Cardiac muscle cell (in vitro differentiated cells and primary cell): ENCODE results near the gene CEP112. TPM values are rescaled to one million over a fixed set of nuclear protein-coding genes. Genes with fewer than 3 reads are reported as not detected.

Source experiments
- DNase-seq, 2 donors: peaks; one replicate each; pipeline versions ENCODE4 v3.0.0 to v3.0.0-alpha.2; 2010 to 2017; ENCODE audit warnings: low read depth in 1 of 2, low spot score in 1 of 2
- H3K27ac ChIP-seq: fragments of 200-600 bp; sonication (generic); 2 replicates; pipeline ENCODE4 v1.5.1; 2016
- H3K27me3 ChIP-seq: fragments of 200-600 bp; sonication (generic); 2 replicates; pipeline ENCODE4 v1.6.0; 2016; ENCODE audit warnings: control low read depth
- H3K36me3 ChIP-seq: fragments of 200-600 bp; sonication (generic); 2 replicates; pipeline ENCODE4 v1.5.1; 2016; ENCODE audit warnings: control low read depth
- H3K4me1 ChIP-seq: fragments of 200-600 bp; sonication (generic); 2 replicates; pipeline ENCODE4 v1.8.1; 2017; ENCODE audit warnings: low read depth, mild to moderate bottlenecking, mixed run types
- H3K4me3 ChIP-seq: fragments of 200-600 bp; sonication (generic); 2 replicates; pipeline ENCODE4 v1.5.1; 2016; ENCODE audit warnings: mild to moderate bottlenecking
- H3K9me3 ChIP-seq: fragments of 200-600 bp; sonication (generic); 2 replicates; pipeline ENCODE4 v1.5.1; 2017; ENCODE audit warnings: low read depth, mild to moderate bottlenecking, control low read depth
- polyA plus RNA-seq: library from polyadenylated mRNA; unstranded; fragments of >200 nt; fragmentation: Nextera tagmentation; extraction: Ambion mirVana; gene quantifications from 2 replicates; pipeline ENCODE4 v1.2.1, GENCODE V29; 2016
- total RNA-seq: library from RNA; depleted of rRNA; stranded (reverse); fragments of >200 nt; gene quantifications from 2 replicates; pipeline ENCODE4 v1.2.3, GENCODE V29; 2016
- TF ChIP-seq, protein P1 (sequence below): IDR thresholded peaks from 2 replicates; pipeline ENCODE4 v1.5.1; 2012; ENCODE audit warnings: low read depth, mild to moderate bottlenecking, low read length

The CEP112 gene
- total and polyA plus RNA-seq, 2 experiments from 2014 or later: 7.7 to 10.9 TPM

DNA sequence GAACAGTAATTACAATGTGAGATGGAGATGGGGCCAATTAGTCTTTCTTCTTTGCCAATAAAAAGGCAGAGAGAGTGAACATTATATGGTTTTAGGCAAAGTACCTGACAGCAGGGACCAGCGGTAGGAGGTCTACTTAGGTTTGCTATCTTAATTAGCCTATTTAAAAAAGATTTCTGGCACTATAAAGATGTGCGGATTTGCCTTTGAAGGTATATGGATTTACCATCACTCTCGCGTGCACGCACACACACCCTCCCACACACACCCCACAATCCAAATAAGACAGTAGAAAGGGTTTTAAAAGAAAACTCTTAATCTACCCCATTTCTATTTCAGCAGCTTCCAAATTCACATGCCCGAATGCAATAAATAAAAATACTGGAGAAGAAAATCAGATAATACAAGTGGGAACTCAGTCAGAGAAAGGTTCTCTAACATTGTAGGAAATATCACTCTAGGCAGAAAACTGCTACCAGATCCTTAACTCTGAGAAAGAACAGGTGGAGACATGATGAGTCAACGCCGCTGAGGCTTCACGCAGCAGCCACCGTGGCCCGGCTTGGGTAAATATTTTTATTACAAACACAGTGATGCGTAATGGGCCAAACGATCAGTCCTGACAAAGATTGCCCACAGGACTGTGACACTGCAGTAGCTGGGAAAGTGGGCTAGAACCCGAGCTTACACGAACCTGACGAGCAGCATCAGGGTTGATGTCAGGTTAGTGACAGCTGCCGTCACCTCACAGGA is 563.9 kb downstream of the CEP112 start:
- Histone ChIP-seq H3K4me1 (peaks cover 10% of the 10 kb centered on the region), H3K27me3 (no peaks in the 10 kb centered on the region), H3K9me3 (no peaks in the 10 kb centered on the region), H3K4me3 (no peak overlapping the region), H3K36me3 (no peaks in the 10 kb centered on the region), H3K27ac (no peak overlapping the region)
- TF ChIP-seq, protein P1, sequence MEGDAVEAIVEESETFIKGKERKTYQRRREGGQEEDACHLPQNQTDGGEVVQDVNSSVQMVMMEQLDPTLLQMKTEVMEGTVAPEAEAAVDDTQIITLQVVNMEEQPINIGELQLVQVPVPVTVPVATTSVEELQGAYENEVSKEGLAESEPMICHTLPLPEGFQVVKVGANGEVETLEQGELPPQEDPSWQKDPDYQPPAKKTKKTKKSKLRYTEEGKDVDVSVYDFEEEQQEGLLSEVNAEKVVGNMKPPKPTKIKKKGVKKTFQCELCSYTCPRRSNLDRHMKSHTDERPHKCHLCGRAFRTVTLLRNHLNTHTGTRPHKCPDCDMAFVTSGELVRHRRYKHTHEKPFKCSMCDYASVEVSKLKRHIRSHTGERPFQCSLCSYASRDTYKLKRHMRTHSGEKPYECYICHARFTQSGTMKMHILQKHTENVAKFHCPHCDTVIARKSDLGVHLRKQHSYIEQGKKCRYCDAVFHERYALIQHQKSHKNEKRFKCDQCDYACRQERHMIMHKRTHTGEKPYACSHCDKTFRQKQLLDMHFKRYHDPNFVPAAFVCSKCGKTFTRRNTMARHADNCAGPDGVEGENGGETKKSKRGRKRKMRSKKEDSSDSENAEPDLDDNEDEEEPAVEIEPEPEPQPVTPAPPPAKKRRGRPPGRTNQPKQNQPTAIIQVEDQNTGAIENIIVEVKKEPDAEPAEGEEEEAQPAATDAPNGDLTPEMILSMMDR: no peak
- peak in 1 of 2 donors; percentile 24 for DNase-seq

DNA sequence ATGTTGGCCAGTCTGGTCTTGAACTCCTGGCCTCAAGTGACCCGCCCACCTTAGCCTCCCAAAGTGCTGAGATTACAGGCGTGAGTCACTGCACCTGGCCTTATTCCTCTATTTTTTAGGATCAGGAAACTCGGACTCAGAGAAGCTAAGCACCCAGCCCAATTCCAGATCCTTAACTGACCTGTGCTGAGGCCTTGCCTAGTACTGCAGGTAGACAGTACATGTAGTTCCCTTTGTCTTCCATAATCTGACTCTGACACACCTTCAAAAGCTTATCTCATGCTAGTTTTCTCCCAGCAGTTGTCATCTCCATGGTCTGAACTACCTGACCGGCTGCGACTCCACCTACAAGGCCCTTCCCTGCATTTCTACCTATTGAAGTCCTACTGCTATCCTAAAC is 564.8 kb downstream of the CEP112 start:
- Histone ChIP-seq H3K4me3 (no peak overlapping the region), H3K36me3 (no peaks in the 10 kb centered on the region), H3K27me3 (no peaks in the 10 kb centered on the region), H3K27ac (no peak overlapping the region), H3K4me1 (peaks cover 10% of the 10 kb centered on the region), H3K9me3 (no peaks in the 10 kb centered on the region)
- TF ChIP-seq, protein P1: no peak
- DNase-seq: no peak

DNA sequence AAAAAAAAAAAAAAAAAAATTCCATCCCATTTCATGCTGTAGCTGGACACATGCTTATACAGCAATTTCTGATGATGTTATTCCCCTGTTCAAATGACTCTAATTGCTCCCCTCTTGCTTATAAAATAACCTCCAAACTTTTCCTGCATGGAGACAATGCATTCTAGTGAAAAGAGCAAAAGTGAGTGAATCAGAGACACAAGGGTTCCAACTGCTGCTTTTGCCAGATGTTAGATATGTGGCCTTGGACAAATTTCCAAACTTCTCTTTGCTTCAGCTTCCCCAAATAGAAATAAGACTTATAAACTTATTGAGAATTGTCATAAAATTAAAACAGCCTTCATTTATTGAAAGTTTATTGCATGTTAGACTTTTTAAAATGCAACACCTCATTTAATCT is 565.5 kb downstream of the CEP112 start:
- Histone ChIP-seq H3K27me3 (no peaks in the 10 kb centered on the region), H3K4me1 (peaks cover 10% of the 10 kb centered on the region), H3K27ac (no peak overlapping the region), H3K4me3 (no peak overlapping the region), H3K9me3 (no peaks in the 10 kb centered on the region), H3K36me3 (no peaks in the 10 kb centered on the region)
- DNase-seq: no peak
- TF ChIP-seq, protein P1: no peak

DNA sequence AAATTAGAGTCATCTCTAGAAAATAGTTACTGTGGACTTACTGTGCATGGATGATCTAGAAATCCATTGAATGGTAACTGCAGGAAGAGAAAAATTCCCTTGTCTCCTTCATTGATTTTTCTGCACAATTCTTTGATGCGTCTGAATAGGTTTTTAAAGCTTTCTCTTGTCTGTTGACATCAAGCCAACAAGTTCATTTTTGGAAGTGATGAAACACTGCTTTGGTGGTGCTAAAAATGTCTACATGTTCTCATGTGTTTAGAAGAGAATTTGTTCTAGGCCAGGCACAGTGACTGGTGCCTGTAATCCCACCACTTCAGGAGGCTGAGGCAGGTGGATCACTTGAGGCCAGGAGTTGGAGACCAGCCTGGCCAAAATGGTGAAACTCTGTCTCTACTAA is 573.4 kb downstream of the CEP112 start:
- Histone ChIP-seq H3K4me3 (no peak overlapping the region), H3K9me3 (no peaks in the 10 kb centered on the region), H3K4me1 (peaks cover 4% of the 10 kb centered on the region), H3K36me3 (no peaks in the 10 kb centered on the region), H3K27me3 (no peaks in the 10 kb centered on the region), H3K27ac (no peak overlapping the region)
- TF ChIP-seq, protein P1: no peak
- no peak for DNase-seq

DNA sequence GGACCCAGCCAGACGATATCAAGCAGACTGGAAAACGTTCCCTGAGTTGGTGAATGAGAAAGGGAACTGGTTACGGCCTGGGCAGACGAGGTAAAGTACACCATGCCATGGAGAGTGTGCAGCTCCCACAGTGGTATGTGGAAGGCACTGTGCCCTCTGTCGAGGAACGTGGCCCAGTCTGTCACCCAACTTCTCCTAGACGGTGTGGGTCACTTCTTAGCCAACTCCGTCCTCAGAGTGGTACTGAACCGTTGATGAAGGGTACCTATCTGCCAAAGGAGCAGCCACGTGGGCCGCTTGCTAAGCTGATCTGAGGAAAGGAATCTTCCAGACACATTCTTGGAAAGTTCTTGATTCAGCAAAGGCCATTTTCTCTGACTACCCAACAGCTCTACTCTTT is 574.4 kb downstream of the CEP112 start:
- no peak for DNase-seq
- no peaks in the 10 kb centered on the region for H3K27me3 ChIP-seq
- no peaks in the 10 kb centered on the region for H3K36me3 ChIP-seq
- H3K27ac ChIP-seq: no peak overlapping the region
- no peaks in the 10 kb centered on the region for H3K9me3 ChIP-seq
- H3K4me1 ChIP-seq: peaks cover 4% of the 10 kb centered on the region
- no peak overlapping the region for H3K4me3 ChIP-seq
- TF ChIP-seq, protein P1: no peak
